SK-N-SH (cell line): ENCODE results near the gene SLC6A8.

Experiments used
- EP300 ChIP-seq, 2 experiments: IDR thresholded peaks; 2 replicates each; pipeline versions ENCODE4 v1.4.0 to v1.6.1; 2012; ENCODE audit warnings: borderline replicate concordance in 1 of 2, low read depth in 1 of 2, low read length in 1 of 2
- EZH2phosphoT487 ChIP-seq: fragments of 200-600 bp; sonication (generic); IDR thresholded peaks from 2 replicates; pipeline ENCODE4 v1.6.1; 2017; ENCODE audit warnings: low read depth, mixed run types, mild to moderate bottlenecking, antibody characterized with exemption, moderate library complexity, borderline replicate concordance
- FOXM1 ChIP-seq: IDR thresholded peaks from 2 replicates; pipeline ENCODE4 v1.4.0; 2012; ENCODE audit warnings: low read depth, mild to moderate bottlenecking
- GATA2 ChIP-seq: sonication (generic); formaldehyde crosslinking; IDR thresholded peaks from 2 replicates; pipeline ENCODE4 v1.5.0; 2020; ENCODE audit warnings: mild to moderate bottlenecking, missing genetic modification reagents
- RAD21 ChIP-seq: IDR thresholded peaks from 2 replicates; pipeline ENCODE4 v1.6.1; 2012; ENCODE audit warnings: mild to moderate bottlenecking, low read length
- RCOR1 ChIP-seq: fragments of 150-350 bp; IDR thresholded peaks from 2 replicates; pipeline ENCODE4 v1.6.1; 2017; ENCODE audit warnings: antibody characterized with exemption, low read length
- RFX5 ChIP-seq: IDR thresholded peaks from 2 replicates; pipeline ENCODE4 v1.6.1; 2012; ENCODE audit warnings: mild to moderate bottlenecking, improper control_type of control experiment, low read length
- RXRA ChIP-seq: IDR thresholded peaks from 2 replicates; pipeline ENCODE4 v1.4.0; 2012; ENCODE audit warnings: low read depth, mild to moderate bottlenecking, borderline replicate concordance
- TAF1 ChIP-seq: IDR thresholded peaks from 2 replicates; pipeline ENCODE4 v1.6.1; 2012; ENCODE audit warnings: low read depth, mild to moderate bottlenecking, low read length, moderate library complexity, borderline replicate concordance
- TF ChIP-seq, protein P1 (sequence below): fragments of 200-600 bp; sonication (generic); IDR thresholded peaks from 2 replicates; pipeline ENCODE4 v1.6.1; 2017; ENCODE audit warnings: antibody characterized with exemption, mild to moderate bottlenecking, moderate library complexity
- TF ChIP-seq, protein P2 (sequence below): IDR thresholded peaks from 2 replicates; pipeline ENCODE4 v1.6.1; 2012; ENCODE audit warnings: mild to moderate bottlenecking, low read depth, low read length, moderate library complexity
- TF ChIP-seq, protein P3 (sequence below): IDR thresholded peaks from 2 replicates; pipeline ENCODE4 v1.4.0; 2012; ENCODE audit warnings: low read depth

GRCh38 chrX:153647461-153648357 lies 40.0 kb upstream of the SLC6A8 start:
- TF ChIP-seq GATA2 (no peak), RXRA (no peak), EP300 (IDR thresholded peaks at IDR 0.05; ENCODE audit: borderline replicate concordance in 1 of 2, low read depth in 1 of 2, low read length in 1 of 2) (no peak), TAF1 (no peak), FOXM1 (no peak), EZH2phosphoT487 (no peak), RCOR1 (no peak), RAD21 (no peak), RFX5 (no peak)
- TF ChIP-seq, protein P1, sequence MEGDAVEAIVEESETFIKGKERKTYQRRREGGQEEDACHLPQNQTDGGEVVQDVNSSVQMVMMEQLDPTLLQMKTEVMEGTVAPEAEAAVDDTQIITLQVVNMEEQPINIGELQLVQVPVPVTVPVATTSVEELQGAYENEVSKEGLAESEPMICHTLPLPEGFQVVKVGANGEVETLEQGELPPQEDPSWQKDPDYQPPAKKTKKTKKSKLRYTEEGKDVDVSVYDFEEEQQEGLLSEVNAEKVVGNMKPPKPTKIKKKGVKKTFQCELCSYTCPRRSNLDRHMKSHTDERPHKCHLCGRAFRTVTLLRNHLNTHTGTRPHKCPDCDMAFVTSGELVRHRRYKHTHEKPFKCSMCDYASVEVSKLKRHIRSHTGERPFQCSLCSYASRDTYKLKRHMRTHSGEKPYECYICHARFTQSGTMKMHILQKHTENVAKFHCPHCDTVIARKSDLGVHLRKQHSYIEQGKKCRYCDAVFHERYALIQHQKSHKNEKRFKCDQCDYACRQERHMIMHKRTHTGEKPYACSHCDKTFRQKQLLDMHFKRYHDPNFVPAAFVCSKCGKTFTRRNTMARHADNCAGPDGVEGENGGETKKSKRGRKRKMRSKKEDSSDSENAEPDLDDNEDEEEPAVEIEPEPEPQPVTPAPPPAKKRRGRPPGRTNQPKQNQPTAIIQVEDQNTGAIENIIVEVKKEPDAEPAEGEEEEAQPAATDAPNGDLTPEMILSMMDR = no peak
- TF ChIP-seq, protein P2, sequence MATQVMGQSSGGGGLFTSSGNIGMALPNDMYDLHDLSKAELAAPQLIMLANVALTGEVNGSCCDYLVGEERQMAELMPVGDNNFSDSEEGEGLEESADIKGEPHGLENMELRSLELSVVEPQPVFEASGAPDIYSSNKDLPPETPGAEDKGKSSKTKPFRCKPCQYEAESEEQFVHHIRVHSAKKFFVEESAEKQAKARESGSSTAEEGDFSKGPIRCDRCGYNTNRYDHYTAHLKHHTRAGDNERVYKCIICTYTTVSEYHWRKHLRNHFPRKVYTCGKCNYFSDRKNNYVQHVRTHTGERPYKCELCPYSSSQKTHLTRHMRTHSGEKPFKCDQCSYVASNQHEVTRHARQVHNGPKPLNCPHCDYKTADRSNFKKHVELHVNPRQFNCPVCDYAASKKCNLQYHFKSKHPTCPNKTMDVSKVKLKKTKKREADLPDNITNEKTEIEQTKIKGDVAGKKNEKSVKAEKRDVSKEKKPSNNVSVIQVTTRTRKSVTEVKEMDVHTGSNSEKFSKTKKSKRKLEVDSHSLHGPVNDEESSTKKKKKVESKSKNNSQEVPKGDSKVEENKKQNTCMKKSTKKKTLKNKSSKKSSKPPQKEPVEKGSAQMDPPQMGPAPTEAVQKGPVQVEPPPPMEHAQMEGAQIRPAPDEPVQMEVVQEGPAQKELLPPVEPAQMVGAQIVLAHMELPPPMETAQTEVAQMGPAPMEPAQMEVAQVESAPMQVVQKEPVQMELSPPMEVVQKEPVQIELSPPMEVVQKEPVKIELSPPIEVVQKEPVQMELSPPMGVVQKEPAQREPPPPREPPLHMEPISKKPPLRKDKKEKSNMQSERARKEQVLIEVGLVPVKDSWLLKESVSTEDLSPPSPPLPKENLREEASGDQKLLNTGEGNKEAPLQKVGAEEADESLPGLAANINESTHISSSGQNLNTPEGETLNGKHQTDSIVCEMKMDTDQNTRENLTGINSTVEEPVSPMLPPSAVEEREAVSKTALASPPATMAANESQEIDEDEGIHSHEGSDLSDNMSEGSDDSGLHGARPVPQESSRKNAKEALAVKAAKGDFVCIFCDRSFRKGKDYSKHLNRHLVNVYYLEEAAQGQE = no peak
- TF ChIP-seq, protein P3, sequence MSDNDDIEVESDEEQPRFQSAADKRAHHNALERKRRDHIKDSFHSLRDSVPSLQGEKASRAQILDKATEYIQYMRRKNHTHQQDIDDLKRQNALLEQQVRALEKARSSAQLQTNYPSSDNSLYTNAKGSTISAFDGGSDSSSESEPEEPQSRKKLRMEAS = no peak
